Measurements from ENCODE around the gene CRTC2. TPM values are rescaled to one million over a fixed set of nuclear protein-coding genes. Genes with fewer than 3 reads are reported as not detected.

Gene CRTC2
- total and polyA plus RNA-seq, 9 of the 15 experiments (the other 6 are each of a cell fraction or from before 2014, with no cell fraction given) = 2.7 to 26.4 (median 10.2) TPM

GRCh38 chr1:153944005-153944826 lies 14.2 kb downstream of the CRTC2 start:
- peak overlapping the region; percentile 98 for H3K4me2 ChIP-seq (ENCODE audit: insufficient read depth, low read length)
- H3K79me2 ChIP-seq (ENCODE audit: control insufficient read depth, insufficient read depth, low read length) = peaks cover 29% of the 10 kb centered on the region
- H3K4me1 ChIP-seq (replicated peaks in 1 of 2; ENCODE audit: control insufficient read depth in 2 of 2, insufficient read depth in 2 of 2, low read length in 2 of 2) = peaks cover 12 to 32% of the 10 kb centered on the region in 2 experiments; a peak in 4 of 5 replicates
- H3K9me3 ChIP-seq (replicated peaks; ENCODE audit: control insufficient read depth, insufficient read depth, low read depth, low read length) = no peaks in the 10 kb centered on the region
- H3K36me3 ChIP-seq (ENCODE audit: control insufficient read depth, insufficient read depth, low read length) = peaks cover 74% of the 10 kb centered on the region
- ChIA-PET POLR2A (interaction anchor here (0.6 to 5.5 kb wide), 9 partner anchors 10 to 47 kb away, joined by 3 to 39 read pairs (median 6); partner anchors contain the start of genes CREB3L4, CRTC2, JTB and RPS27), CTCF (ENCODE audit: low intra/inter-chr PET ratio) (no interaction called here)
- H3K27ac ChIP-seq (ENCODE audit: extremely low read depth, low read depth, low read length) = peak overlapping the region; percentile 85
- no peak for FAIRE-seq
- BruUV-seq (replicated peaks) = no TSS peak
- no peaks in the 10 kb centered on the region for H4K20me1 ChIP-seq (replicated peaks; ENCODE audit: control insufficient read depth, insufficient read depth, low read length)
- 84% methylated on average over 12 of the region's 15 CpGs for WGBS (ENCODE audit: insufficient coverage, low coverage, missing lambda C conversion rate)
- no peak for ATAC-seq
- in situ Hi-C loops (cut with MboI) (no loop called here), intact Hi-C loops (cut with micrococcal nuclease) (no loop called here)
- peak in 2 of 4 experiments; percentile 29 to 41 for DNase-seq (ENCODE audit: extremely low read depth in 1 of 4, low spot score in 3 of 4)
- H2AFZ ChIP-seq (ENCODE audit: low read depth, low read length) = no peak overlapping the region
- H3K9me1 ChIP-seq (ENCODE audit: control insufficient read depth, insufficient read depth, low read length) = no peaks in the 10 kb centered on the region
- H3K4me3 ChIP-seq = peak overlapping the region; percentile 99
- H3K27me3 ChIP-seq (ENCODE audit: control insufficient read depth in 2 of 2, insufficient read depth in 2 of 2, low read length in 2 of 2) = no peaks in the 10 kb centered on the region
- H3K9ac ChIP-seq (ENCODE audit: insufficient read depth in 1 of 2, low read depth in 2 of 2, low read length in 2 of 2) = peak overlapping the region; percentile 38 to 88
- no peak for TF ChIP-seq TEAD4 (IDR thresholded peaks at IDR 0.05; ENCODE audit: low read length)
- TF ChIP-seq TEAD4 (CRISPR knock-in tag; IDR thresholded peaks at IDR 0.05; ENCODE audit: borderline replicate concordance) = no peak
- peak; percentile 14; the same call in 1 of the 2 replicates for TF ChIP-seq TFAP4 (CRISPR knock-in tag; IDR thresholded peaks at IDR 0.05; ENCODE audit: borderline replicate concordance)
- TF ChIP-seq ATF7 (IDR thresholded peaks at IDR 0.05) = peak; percentile 71; the same call in 1 of the 2 replicates
- no peak for TF ChIP-seq ARNT (IDR thresholded peaks at IDR 0.05)
- TF ChIP-seq ZBTB12 (CRISPR knock-in tag; IDR thresholded peaks at IDR 0.05) = peak; percentile 58; the same call in 1 of the 2 replicates
- TF ChIP-seq CREB1 (IDR thresholded peaks at IDR 0.05) = peak; percentile 93
- peak; percentile 86 for TF ChIP-seq CREB1 (CRISPR knock-in tag; IDR thresholded peaks at IDR 0.05)
- TF ChIP-seq E2F6 (IDR thresholded peaks at IDR 0.05; ENCODE audit: borderline replicate concordance in 1 of 2, extremely low read depth in 1 of 2, insufficient read depth in 1 of 2, insufficient read length in 1 of 2, low read depth in 1 of 2, low read length in 1 of 2, poor library complexity in 1 of 2, severe bottlenecking in 1 of 2) = no peak
- TF ChIP-seq MTA3 (IDR thresholded peaks at IDR 0.05; ENCODE audit: borderline replicate concordance) = peak; percentile 64; the same call in 1 of the 2 replicates
- no peak for TF ChIP-seq ARID3B (CRISPR knock-in tag; IDR thresholded peaks at IDR 0.05; ENCODE audit: borderline replicate concordance)
- TF ChIP-seq KHSRP (IDR thresholded peaks at IDR 0.05) = peak; percentile 71
- no peak for TF ChIP-seq CEBPG (CRISPR knock-in tag; IDR thresholded peaks at IDR 0.05)
- 0 out of 4 replicates have a peak, but pooled peaks of 1 of the 2 experiments have one; percentile 19 for TF ChIP-seq CEBPG (tag; conservative IDR thresholded peaks at IDR 0.05 in 1 of 2, IDR thresholded peaks at IDR 0.05 in 1 of 2)
- TF ChIP-seq POLR2G (IDR thresholded peaks at IDR 0.05; ENCODE audit: low read depth, low read length) = peak; percentile 52
- TF ChIP-seq ATF1 (CRISPR knock-in tag; IDR thresholded peaks at IDR 0.05) = no peak
- TF ChIP-seq ATF1 (tag; IDR thresholded peaks at IDR 0.05) = peak; percentile 96
- no peak for TF ChIP-seq ZEB2 (IDR thresholded peaks at IDR 0.05)

Data from K562 (cell line).